ENCODE results near the gene CORO2B.

CORO2B gene

DNA sequence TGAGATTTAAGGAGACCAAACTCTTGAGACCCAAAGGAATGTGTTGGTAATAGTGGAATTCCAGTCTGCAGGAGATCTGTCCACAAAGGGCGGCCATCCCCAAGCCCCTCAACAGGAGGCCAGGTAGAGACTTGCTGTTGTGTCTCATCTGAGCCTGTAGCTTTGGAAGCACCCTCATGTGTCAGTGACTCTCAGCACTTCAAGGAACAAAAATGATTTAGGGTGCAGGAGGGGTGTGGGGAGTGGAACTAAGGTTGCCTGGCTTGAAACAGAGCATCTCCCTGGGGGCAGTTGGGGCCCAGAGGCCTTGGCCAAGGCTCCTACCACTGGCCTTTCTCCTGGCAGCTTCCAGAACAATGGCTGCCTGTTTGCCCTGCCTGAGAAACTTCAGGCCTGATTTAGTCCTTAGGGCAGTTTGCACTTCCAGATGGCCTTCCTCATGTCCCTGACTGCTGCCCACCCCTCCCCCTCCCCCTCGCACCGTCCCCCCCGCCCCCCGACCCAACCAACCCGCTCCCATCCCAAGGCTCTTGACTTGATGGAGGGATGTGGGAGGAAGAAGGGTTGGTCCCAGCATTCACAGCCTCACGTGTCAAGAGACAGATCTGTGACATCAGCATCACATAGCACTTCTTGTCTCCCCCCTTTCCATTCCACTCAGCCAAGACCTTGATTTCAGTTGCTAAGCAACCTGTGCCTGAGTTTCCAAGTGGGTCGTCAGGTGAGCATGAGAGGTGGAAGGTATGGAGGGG lies 77.1 kb downstream of the CORO2B start:
- H3K36me3 ChIP-seq (ENCODE audit: control insufficient read depth, insufficient read depth, low read length), result no peaks in the 10 kb centered on the region
- H3K4me3 ChIP-seq (ENCODE audit: low read length), result no peak overlapping the region
- no peak overlapping the region for H3K9ac ChIP-seq (ENCODE audit: low read length)
- no peaks in the 10 kb centered on the region for H3K9me3 ChIP-seq (ENCODE audit: control insufficient read depth, low read length)
- peaks cover 2% of the 10 kb centered on the region for H3K27me3 ChIP-seq (ENCODE audit: control insufficient read depth, insufficient read depth, low read length)
- no peaks in the 10 kb centered on the region for H3K4me1 ChIP-seq (ENCODE audit: control insufficient read depth, insufficient read depth, low read length)

GRCh38 chr15:68656438-68656739 lies 77.6 kb downstream of the CORO2B start:
- no peak overlapping the region for H3K9ac ChIP-seq (ENCODE audit: low read length)
- peaks cover 2% of the 10 kb centered on the region for H3K27me3 ChIP-seq (ENCODE audit: control insufficient read depth, insufficient read depth, low read length)
- no peak overlapping the region for H3K4me3 ChIP-seq (ENCODE audit: low read length)
- no peaks in the 10 kb centered on the region for H3K9me3 ChIP-seq (ENCODE audit: control insufficient read depth, low read length)
- H3K36me3 ChIP-seq (ENCODE audit: control insufficient read depth, insufficient read depth, low read length), result no peaks in the 10 kb centered on the region
- H3K4me1 ChIP-seq (ENCODE audit: control insufficient read depth, insufficient read depth, low read length), result no peaks in the 10 kb centered on the region

DNA sequence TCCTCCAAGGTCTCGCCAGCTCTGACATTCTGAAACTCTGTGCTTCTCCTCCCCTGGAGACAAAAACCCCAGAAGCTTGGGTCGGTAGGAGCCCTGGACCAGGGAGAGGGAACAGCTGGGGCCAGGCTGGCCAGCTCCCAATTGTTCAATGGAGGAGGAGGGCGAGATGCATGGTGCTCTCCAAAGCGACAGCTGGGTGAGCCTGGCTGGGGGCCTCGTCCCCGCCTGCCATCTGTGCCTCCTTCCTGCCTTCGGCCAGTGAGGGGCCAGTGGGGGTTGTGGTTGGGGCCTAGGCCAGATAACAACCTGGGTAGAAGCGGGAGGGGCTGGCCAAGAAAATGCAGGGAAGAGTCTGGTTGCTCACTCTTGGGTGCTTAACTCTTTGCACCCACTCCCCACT lies 79.4 kb downstream of the CORO2B start:
- Histone ChIP-seq H3K9me3 (ENCODE audit: control insufficient read depth, low read length) (no peaks in the 10 kb centered on the region), H3K4me1 (ENCODE audit: control insufficient read depth, insufficient read depth, low read length) (no peaks in the 10 kb centered on the region), H3K36me3 (ENCODE audit: control insufficient read depth, insufficient read depth, low read length) (no peaks in the 10 kb centered on the region), H3K9ac (ENCODE audit: low read length) (no peak overlapping the region), H3K4me3 (ENCODE audit: low read length) (no peak overlapping the region), H3K27me3 (ENCODE audit: control insufficient read depth, insufficient read depth, low read length) (peaks cover 2% of the 10 kb centered on the region)

GRCh38 chr15:68658641-68659358 lies 80.0 kb downstream of the CORO2B start:
- H3K4me1 ChIP-seq (ENCODE audit: control insufficient read depth, insufficient read depth, low read length), result no peaks in the 10 kb centered on the region
- no peaks in the 10 kb centered on the region for H3K9me3 ChIP-seq (ENCODE audit: control insufficient read depth, low read length)
- H3K4me3 ChIP-seq (ENCODE audit: low read length), result no peak overlapping the region
- no peak overlapping the region for H3K9ac ChIP-seq (ENCODE audit: low read length)
- H3K36me3 ChIP-seq (ENCODE audit: control insufficient read depth, insufficient read depth, low read length), result no peaks in the 10 kb centered on the region
- peaks cover 2% of the 10 kb centered on the region for H3K27me3 ChIP-seq (ENCODE audit: control insufficient read depth, insufficient read depth, low read length)

DNA sequence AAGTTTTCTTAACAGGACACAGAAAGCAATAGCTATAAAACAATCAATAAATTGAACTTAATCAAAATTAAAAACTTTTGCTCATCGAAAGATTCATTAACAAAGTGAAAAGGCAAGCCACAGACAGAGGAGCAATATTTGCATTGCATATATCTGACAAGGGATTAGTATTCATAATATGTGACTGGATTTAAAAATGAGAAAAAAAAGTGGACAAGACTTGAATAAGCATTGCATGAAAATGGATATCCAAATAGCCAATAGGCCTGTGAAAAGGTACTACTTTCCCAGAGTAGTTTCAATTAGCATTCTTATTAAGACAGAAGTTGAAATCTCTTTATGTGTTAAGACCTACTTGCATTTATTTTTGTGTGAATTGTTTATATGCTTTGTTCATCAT lies 84.7 kb downstream of the CORO2B start:
- H3K9me3 ChIP-seq (ENCODE audit: control insufficient read depth, low read length), result no peaks in the 10 kb centered on the region
- no peaks in the 10 kb centered on the region for H3K36me3 ChIP-seq (ENCODE audit: control insufficient read depth, insufficient read depth, low read length)
- no peak overlapping the region for H3K4me3 ChIP-seq (ENCODE audit: low read length)
- H3K9ac ChIP-seq (ENCODE audit: low read length), result no peak overlapping the region
- H3K27me3 ChIP-seq (ENCODE audit: control insufficient read depth, insufficient read depth, low read length), result no peaks in the 10 kb centered on the region
- H3K4me1 ChIP-seq (ENCODE audit: control insufficient read depth, insufficient read depth, low read length), result no peaks in the 10 kb centered on the region

DNA sequence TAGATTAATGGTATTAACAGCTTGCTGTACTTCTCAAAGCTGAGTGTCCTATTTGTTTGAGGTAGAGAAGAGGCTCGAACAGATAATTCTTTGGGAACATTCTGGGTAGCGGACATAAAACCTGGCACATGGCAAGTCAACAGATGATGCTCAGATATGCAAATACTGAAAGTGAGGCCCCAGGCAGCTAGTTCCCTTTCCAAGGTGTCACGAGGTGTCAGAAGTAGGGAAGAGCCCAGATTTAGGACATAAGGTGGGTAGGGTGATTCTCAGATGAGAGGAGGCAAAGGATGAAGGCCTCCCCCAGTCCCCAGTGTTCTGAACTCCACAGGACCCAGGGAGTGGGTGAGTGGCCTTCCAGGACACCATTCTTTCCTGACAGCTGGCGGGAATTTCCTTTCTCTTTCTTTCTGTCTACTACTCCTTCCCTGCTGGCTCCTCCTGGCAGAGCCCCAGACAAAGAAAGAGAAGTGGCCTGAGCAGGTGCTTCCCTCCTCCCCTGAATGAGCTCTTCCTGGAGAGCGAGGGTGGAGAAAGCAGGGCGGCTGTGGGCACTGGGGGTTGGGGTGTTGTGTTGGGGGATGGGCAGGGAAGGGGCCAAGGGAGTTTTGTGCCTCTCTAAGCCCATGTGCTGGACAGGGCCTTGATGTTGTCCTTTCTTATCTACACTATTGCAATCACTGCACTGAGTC lies 87.5 kb downstream of the CORO2B start:
- Histone ChIP-seq H3K4me3 (ENCODE audit: low read length) (no peak overlapping the region), H3K27me3 (ENCODE audit: control insufficient read depth, insufficient read depth, low read length) (no peaks in the 10 kb centered on the region), H3K36me3 (ENCODE audit: control insufficient read depth, insufficient read depth, low read length) (no peaks in the 10 kb centered on the region), H3K9ac (ENCODE audit: low read length) (no peak overlapping the region), H3K9me3 (ENCODE audit: control insufficient read depth, low read length) (no peaks in the 10 kb centered on the region), H3K4me1 (ENCODE audit: control insufficient read depth, insufficient read depth, low read length) (no peaks in the 10 kb centered on the region)

DNA sequence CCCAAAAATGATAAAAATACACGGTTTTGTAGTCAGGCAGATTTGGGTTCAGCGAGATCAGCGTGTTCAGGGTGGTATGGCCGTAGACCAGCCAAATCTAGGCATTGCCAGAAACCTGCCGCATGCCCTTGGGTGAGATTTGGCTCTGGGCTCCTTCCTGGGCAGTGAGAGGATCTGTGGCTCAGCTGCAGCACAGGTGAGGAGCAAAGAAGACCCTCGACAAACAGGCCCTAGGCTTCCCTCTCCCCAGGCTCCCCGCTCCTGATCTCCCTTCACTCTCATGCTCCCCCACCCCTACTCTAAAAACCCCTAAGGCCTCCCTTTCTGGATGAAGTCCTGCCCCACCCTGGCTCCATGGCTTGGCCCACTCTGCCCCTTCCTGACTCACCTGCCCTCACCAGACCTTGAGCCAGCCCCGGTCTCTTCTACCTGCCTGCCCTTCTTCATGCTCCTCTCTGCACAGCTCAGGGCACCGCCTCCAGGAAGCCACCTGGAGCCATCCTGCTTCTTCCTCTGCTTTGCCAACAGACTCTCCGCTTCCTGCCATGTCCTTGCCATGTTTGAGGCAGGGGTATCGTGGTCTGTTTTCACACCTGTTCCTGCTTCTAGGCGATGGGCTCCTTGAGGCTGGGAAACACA lies 88.1 kb downstream of the CORO2B start:
- Histone ChIP-seq H3K27me3 (ENCODE audit: control insufficient read depth, insufficient read depth, low read length) (no peaks in the 10 kb centered on the region), H3K9ac (ENCODE audit: low read length) (no peak overlapping the region), H3K4me1 (ENCODE audit: control insufficient read depth, insufficient read depth, low read length) (no peaks in the 10 kb centered on the region), H3K9me3 (ENCODE audit: control insufficient read depth, low read length) (no peaks in the 10 kb centered on the region), H3K4me3 (ENCODE audit: low read length) (no peak overlapping the region), H3K36me3 (ENCODE audit: control insufficient read depth, insufficient read depth, low read length) (no peaks in the 10 kb centered on the region)

GRCh38 chr15:68667800-68668625 lies 89.2 kb downstream of the CORO2B start:
- Histone ChIP-seq H3K36me3 (ENCODE audit: control insufficient read depth, insufficient read depth, low read length) (no peaks in the 10 kb centered on the region), H3K4me1 (ENCODE audit: control insufficient read depth, insufficient read depth, low read length) (no peaks in the 10 kb centered on the region), H3K9me3 (ENCODE audit: control insufficient read depth, low read length) (no peaks in the 10 kb centered on the region), H3K9ac (ENCODE audit: low read length) (no peak overlapping the region), H3K4me3 (ENCODE audit: low read length) (no peak overlapping the region), H3K27me3 (ENCODE audit: control insufficient read depth, insufficient read depth, low read length) (peaks cover 5% of the 10 kb centered on the region)

DNA sequence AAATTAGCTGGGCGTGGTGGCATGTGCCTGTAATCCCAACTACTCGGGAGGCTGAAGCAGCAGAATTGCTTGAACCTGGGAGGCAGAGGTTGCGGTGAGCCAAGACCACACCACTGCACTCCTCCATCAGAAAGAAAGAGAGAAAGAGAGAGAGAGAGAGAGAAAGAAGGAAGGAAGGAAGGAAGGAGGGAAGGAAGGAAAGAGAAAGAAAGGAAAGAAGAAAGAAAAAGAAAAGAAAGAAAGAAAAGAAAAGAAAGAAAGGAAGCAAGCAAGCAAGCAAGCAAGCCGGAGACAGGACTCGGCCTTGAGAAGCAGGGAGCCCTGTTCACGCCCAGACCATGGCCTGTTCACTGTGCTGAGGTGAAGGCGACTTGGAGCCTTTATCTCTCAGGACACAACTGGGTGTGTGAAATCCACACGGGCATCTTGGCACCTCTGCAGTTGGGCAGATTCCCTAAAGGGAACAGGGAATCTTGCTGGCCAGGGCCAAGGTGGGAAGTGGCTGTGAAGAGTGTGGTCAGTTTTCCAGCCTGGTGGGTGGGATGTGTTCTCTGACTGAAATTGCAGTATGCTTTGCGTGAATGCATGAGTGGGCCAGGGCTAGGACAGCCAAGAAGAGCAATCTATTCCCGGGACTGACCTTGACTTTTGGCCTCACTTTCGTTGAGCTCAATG lies 90.3 kb downstream of the CORO2B start:
- Histone ChIP-seq H3K4me3 (ENCODE audit: low read length) (no peak overlapping the region), H3K27me3 (ENCODE audit: control insufficient read depth, insufficient read depth, low read length) (peaks cover 5% of the 10 kb centered on the region), H3K9me3 (ENCODE audit: control insufficient read depth, low read length) (no peaks in the 10 kb centered on the region), H3K9ac (ENCODE audit: low read length) (no peak overlapping the region), H3K36me3 (ENCODE audit: control insufficient read depth, insufficient read depth, low read length) (no peaks in the 10 kb centered on the region), H3K4me1 (ENCODE audit: control insufficient read depth, insufficient read depth, low read length) (no peaks in the 10 kb centered on the region)

GRCh38 chr15:68672251-68672650 lies 93.5 kb downstream of the CORO2B start:
- Histone ChIP-seq H3K4me1 (ENCODE audit: control insufficient read depth, insufficient read depth, low read length) (no peaks in the 10 kb centered on the region), H3K36me3 (ENCODE audit: control insufficient read depth, insufficient read depth, low read length) (no peaks in the 10 kb centered on the region), H3K9me3 (ENCODE audit: control insufficient read depth, low read length) (no peaks in the 10 kb centered on the region), H3K4me3 (ENCODE audit: low read length) (no peak overlapping the region), H3K9ac (ENCODE audit: low read length) (no peak overlapping the region), H3K27me3 (ENCODE audit: control insufficient read depth, insufficient read depth, low read length) (peaks cover 5% of the 10 kb centered on the region)

DNA sequence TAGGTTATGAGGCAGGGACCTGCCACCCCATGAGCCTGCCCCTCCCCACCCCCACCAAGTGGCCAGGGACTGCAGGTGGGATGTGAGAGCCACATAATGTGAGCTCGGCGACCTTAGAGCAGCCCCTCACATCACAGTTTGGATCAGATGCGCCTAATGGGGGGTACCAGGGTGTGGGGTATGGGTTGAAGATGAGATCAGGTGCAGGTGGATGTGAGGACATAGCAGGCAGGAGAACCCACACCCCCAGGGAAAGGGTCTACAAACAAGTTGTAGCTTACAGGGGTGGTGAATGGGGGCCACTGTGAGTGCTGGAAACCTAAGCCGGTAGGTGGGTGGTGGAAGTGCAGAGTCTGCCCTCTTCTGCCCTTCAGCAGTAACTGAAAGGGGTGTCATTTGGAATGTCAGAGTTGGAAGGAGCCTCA lies 94.0 kb downstream of the CORO2B start:
- Histone ChIP-seq H3K9ac (ENCODE audit: low read length) (no peak overlapping the region), H3K9me3 (ENCODE audit: control insufficient read depth, low read length) (no peaks in the 10 kb centered on the region), H3K27me3 (ENCODE audit: control insufficient read depth, insufficient read depth, low read length) (peaks cover 5% of the 10 kb centered on the region), H3K4me3 (ENCODE audit: low read length) (no peak overlapping the region), H3K36me3 (ENCODE audit: control insufficient read depth, insufficient read depth, low read length) (no peaks in the 10 kb centered on the region), H3K4me1 (ENCODE audit: control insufficient read depth, insufficient read depth, low read length) (no peaks in the 10 kb centered on the region)
